ENCODE data around the gene MAN1C1.

Gene MAN1C1

GRCh38 chr1:25754470-25755181, 138.0 kb downstream of the MAN1C1 start:
- H3K9me3 ChIP-seq, result no peaks in the 10 kb centered on the region
- peaks cover 0 to 4% of the 10 kb centered on the region in 2 experiments for H3K4me1 ChIP-seq (ENCODE audit: control insufficient read depth in 1 of 2, insufficient read depth in 1 of 2, low read depth in 1 of 2, low read length in 1 of 2)
- no peak overlapping the region for H3K27ac ChIP-seq
- H3K4me3 ChIP-seq (ENCODE audit: low read depth in 1 of 2, low read length in 1 of 2), result no peak overlapping the region
- TF ChIP-seq CTCF (IDR thresholded peaks at IDR 0.05), result no peak
- no peaks in the 10 kb centered on the region for H3K27me3 ChIP-seq
- no peaks in the 10 kb centered on the region for H3K36me3 ChIP-seq

- H3K4me3 ChIP-seq (ENCODE audit: low read depth in 1 of 2, low read length in 1 of 2), result no peak overlapping the region
- H3K4me1 ChIP-seq (ENCODE audit: control insufficient read depth in 1 of 2, insufficient read depth in 1 of 2, low read depth in 1 of 2, low read length in 1 of 2), result peaks cover 0 to 4% of the 10 kb centered on the region in 2 experiments
- no peaks in the 10 kb centered on the region for H3K27me3 ChIP-seq
- H3K9me3 ChIP-seq, result no peaks in the 10 kb centered on the region
- H3K36me3 ChIP-seq, result no peaks in the 10 kb centered on the region
- H3K27ac ChIP-seq, result no peak overlapping the region
- TF ChIP-seq CTCF (IDR thresholded peaks at IDR 0.05), result no peak
Observed at GRCh38 chr1:25755475-25756125, 139.0 kb downstream of the MAN1C1 start.

GRCh38 chr1:25756215-25756614, 139.6 kb downstream of the MAN1C1 start:
- no peak overlapping the region for H3K4me3 ChIP-seq (ENCODE audit: low read depth in 1 of 2, low read length in 1 of 2)
- H3K4me1 ChIP-seq (ENCODE audit: control insufficient read depth in 1 of 2, insufficient read depth in 1 of 2, low read depth in 1 of 2, low read length in 1 of 2), result peaks cover 0 to 4% of the 10 kb centered on the region in 2 experiments
- no peaks in the 10 kb centered on the region for H3K9me3 ChIP-seq
- H3K36me3 ChIP-seq, result no peaks in the 10 kb centered on the region
- no peak for TF ChIP-seq CTCF (IDR thresholded peaks at IDR 0.05)
- H3K27me3 ChIP-seq, result no peaks in the 10 kb centered on the region
- no peak overlapping the region for H3K27ac ChIP-seq

- peaks cover 0 to 4% of the 10 kb centered on the region in 2 experiments for H3K4me1 ChIP-seq (ENCODE audit: control insufficient read depth in 1 of 2, insufficient read depth in 1 of 2, low read depth in 1 of 2, low read length in 1 of 2)
- H3K36me3 ChIP-seq, result no peaks in the 10 kb centered on the region
Observed at GRCh38 chr1:25757151-25757845, 140.7 kb downstream of the MAN1C1 start.

GRCh38 chr1:25757846-25758185, 141.2 kb downstream of the MAN1C1 start:
- H3K36me3 ChIP-seq, result no peaks in the 10 kb centered on the region
- H3K27me3 ChIP-seq, result no peaks in the 10 kb centered on the region
- peaks cover 0 to 4% of the 10 kb centered on the region in 2 experiments for H3K4me1 ChIP-seq (ENCODE audit: control insufficient read depth in 1 of 2, insufficient read depth in 1 of 2, low read depth in 1 of 2, low read length in 1 of 2)
- no peak for TF ChIP-seq CTCF (IDR thresholded peaks at IDR 0.05)
- H3K4me3 ChIP-seq (ENCODE audit: low read depth in 1 of 2, low read length in 1 of 2), result no peak overlapping the region
- no peak overlapping the region for H3K27ac ChIP-seq
- no peaks in the 10 kb centered on the region for H3K9me3 ChIP-seq

More at GRCh38 chr1:25757151-25757845, 140.7 kb downstream of the MAN1C1 start:
- no peaks in the 10 kb centered on the region for H3K9me3 ChIP-seq
- H3K27me3 ChIP-seq, result no peaks in the 10 kb centered on the region
- no peak overlapping the region for H3K4me3 ChIP-seq (ENCODE audit: low read depth in 1 of 2, low read length in 1 of 2)
- H3K27ac ChIP-seq, result no peak overlapping the region
- no peak for TF ChIP-seq CTCF (IDR thresholded peaks at IDR 0.05)
